Smooth muscle cell (in vitro differentiated cells): ENCODE measurements around the gene PHF20. TPM values are rescaled to one million over a fixed set of nuclear protein-coding genes. Genes with fewer than 3 reads are reported as not detected.

Experiments used
- DNase-seq: peaks from one replicate; lab custom pipeline; 2025; ENCODE audit not compliant: unreplicated experiment; lab: John Stamatoyannopoulos, UW
- H2AFZ ChIP-seq: fragments of 200-600 bp; sonication (generic); 2 replicates; pipeline ENCODE4 v1.6.0; 2016; ENCODE audit warnings: antibody characterized with exemption, low read depth, mild to moderate bottlenecking
- H3F3A ChIP-seq: fragments of 200-600 bp; sonication (generic); 2 replicates; pipeline ENCODE4 v1.6.0; 2017; ENCODE audit warnings: antibody characterized with exemption, low read depth
- H3K27ac ChIP-seq: fragments of 200-600 bp; sonication (generic); 2 replicates; pipeline ENCODE4 v1.5.1; 2016; ENCODE audit warnings: low read depth, mild to moderate bottlenecking
- H3K27me3 ChIP-seq: fragments of 200-600 bp; sonication (generic); 2 replicates; pipeline ENCODE4 v1.6.1; 2016; ENCODE audit warnings: low read depth, mild to moderate bottlenecking
- H3K36me3 ChIP-seq: fragments of 200-600 bp; sonication (generic); 2 replicates; pipeline ENCODE4 v1.5.1; 2016; ENCODE audit warnings: low read depth
- H3K4me1 ChIP-seq: fragments of 200-600 bp; sonication (generic); 2 replicates; pipeline ENCODE4 v1.5.1; 2016; ENCODE audit warnings: low read depth
- H3K4me2 ChIP-seq: fragments of 200-600 bp; sonication (generic); 2 replicates; pipeline ENCODE4 v1.6.0; 2016; ENCODE audit warnings: mild to moderate bottlenecking
- H3K4me3 ChIP-seq: fragments of 200-600 bp; sonication (generic); 2 replicates; pipeline ENCODE4 v1.5.1; 2016; ENCODE audit warnings: mild to moderate bottlenecking
- H3K79me2 ChIP-seq: fragments of 200-600 bp; sonication (generic); 2 replicates; pipeline ENCODE4 v1.6.0; 2016; ENCODE audit warnings: low read depth, mild to moderate bottlenecking
- H3K9ac ChIP-seq: fragments of 200-600 bp; sonication (generic); 2 replicates; pipeline ENCODE4 v1.6.0; 2016; ENCODE audit warnings: low read depth
- H3K9me3 ChIP-seq: fragments of 200-600 bp; sonication (generic); replicated peaks from 2 replicates; pipeline ENCODE4 v1.5.1; 2016; ENCODE audit warnings: low read depth
- H4K20me1 ChIP-seq: fragments of 200-600 bp; sonication (generic); 2 replicates; pipeline ENCODE4 v1.6.0; 2016; ENCODE audit warnings: low read depth
- WGBS: methylation state at CpG from one replicate; pipeline ENCODE4 v1.1.7; 2016; ENCODE audit warnings: low lambda C conversion rate; 5-methylcytosine and 5-hydroxymethylcytosine counted together
- polyA plus RNA-seq: library from polyadenylated mRNA; unstranded; fragments of >200 nt; fragmentation: Nextera tagmentation; extraction: Ambion mirVana; gene quantifications from 2 replicates; pipeline ENCODE4 v1.2.1, GENCODE V29; 2016
- total RNA-seq: library from RNA; depleted of rRNA; stranded (reverse); fragments of >200 nt; gene quantifications from 2 replicates; pipeline ENCODE4 v1.2.3, GENCODE V29; 2014
- TF ChIP-seq, protein P1 (sequence below): fragments of 200-600 bp; sonication (generic); IDR thresholded peaks from 2 replicates; pipeline ENCODE4 v1.5.1; 2017; ENCODE audit warnings: borderline replicate concordance, mild to moderate bottlenecking, antibody characterized with exemption; ENCODE audit not compliant: insufficient read depth, poor library complexity, severe bottlenecking

PHF20 gene
- total and polyA plus RNA-seq, 2 experiments from 2014 or later, result 23.3 to 27.4 TPM

DNA sequence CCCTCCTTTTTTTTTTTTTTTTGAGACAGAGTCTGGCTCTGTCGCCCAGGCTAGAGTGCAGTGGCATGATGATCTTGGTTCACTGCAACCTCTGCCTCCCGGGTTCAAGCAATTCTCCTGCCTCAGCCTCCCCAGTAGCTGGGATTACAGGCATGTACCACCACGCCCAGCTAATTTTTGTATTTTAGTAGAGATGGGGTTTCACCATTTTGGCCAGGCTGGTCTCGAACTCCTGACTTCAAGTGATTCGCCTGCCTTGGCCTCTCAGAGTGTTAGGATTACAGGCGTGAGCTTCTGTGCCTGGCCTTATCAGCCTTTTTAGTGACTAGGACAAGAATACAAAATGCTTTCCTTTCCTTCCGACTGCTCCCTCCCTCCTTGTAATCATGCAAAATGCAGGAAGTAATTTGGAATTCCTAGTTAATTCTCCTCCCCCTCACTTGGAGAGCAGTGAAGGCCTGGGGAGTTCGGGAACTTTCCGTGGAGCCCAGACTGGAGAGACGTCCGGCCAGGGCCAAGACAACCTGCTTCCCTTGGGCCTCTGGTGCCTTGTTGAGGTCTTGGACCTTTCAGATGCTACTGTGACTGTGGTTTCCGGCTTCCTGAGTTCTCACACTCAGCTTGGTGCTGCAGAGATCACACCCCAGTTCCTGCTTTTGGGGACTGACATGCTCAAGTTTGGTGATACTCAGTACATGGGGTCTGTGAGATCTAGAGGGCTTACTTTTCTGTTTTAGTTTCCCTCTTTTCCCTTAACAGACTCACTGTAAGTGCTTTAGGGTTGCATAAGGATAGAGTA is 3.9 kb upstream of the PHF20 start:
- 65% methylated on average over 12 of the region's 12 CpGs for WGBS
- Histone ChIP-seq H3K4me1 (peaks cover 9% of the 10 kb centered on the region), H3K36me3 (no peaks in the 10 kb centered on the region), H3K9me3 (no peaks in the 10 kb centered on the region), H4K20me1 (no peaks in the 10 kb centered on the region), H3K4me3 (no peak overlapping the region), H3K79me2 (peaks cover 6% of the 10 kb centered on the region), H3K27ac (peak overlapping the region; percentile 91), H3K9ac (no peak overlapping the region), H3K27me3 (no peaks in the 10 kb centered on the region), H3F3A (peaks cover 24% of the 10 kb centered on the region), H3K4me2 (no peak overlapping the region), H2AFZ (peak overlapping the region; percentile 41)
- TF ChIP-seq, protein P1, sequence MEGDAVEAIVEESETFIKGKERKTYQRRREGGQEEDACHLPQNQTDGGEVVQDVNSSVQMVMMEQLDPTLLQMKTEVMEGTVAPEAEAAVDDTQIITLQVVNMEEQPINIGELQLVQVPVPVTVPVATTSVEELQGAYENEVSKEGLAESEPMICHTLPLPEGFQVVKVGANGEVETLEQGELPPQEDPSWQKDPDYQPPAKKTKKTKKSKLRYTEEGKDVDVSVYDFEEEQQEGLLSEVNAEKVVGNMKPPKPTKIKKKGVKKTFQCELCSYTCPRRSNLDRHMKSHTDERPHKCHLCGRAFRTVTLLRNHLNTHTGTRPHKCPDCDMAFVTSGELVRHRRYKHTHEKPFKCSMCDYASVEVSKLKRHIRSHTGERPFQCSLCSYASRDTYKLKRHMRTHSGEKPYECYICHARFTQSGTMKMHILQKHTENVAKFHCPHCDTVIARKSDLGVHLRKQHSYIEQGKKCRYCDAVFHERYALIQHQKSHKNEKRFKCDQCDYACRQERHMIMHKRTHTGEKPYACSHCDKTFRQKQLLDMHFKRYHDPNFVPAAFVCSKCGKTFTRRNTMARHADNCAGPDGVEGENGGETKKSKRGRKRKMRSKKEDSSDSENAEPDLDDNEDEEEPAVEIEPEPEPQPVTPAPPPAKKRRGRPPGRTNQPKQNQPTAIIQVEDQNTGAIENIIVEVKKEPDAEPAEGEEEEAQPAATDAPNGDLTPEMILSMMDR, result no peak
- no peak for DNase-seq

DNA sequence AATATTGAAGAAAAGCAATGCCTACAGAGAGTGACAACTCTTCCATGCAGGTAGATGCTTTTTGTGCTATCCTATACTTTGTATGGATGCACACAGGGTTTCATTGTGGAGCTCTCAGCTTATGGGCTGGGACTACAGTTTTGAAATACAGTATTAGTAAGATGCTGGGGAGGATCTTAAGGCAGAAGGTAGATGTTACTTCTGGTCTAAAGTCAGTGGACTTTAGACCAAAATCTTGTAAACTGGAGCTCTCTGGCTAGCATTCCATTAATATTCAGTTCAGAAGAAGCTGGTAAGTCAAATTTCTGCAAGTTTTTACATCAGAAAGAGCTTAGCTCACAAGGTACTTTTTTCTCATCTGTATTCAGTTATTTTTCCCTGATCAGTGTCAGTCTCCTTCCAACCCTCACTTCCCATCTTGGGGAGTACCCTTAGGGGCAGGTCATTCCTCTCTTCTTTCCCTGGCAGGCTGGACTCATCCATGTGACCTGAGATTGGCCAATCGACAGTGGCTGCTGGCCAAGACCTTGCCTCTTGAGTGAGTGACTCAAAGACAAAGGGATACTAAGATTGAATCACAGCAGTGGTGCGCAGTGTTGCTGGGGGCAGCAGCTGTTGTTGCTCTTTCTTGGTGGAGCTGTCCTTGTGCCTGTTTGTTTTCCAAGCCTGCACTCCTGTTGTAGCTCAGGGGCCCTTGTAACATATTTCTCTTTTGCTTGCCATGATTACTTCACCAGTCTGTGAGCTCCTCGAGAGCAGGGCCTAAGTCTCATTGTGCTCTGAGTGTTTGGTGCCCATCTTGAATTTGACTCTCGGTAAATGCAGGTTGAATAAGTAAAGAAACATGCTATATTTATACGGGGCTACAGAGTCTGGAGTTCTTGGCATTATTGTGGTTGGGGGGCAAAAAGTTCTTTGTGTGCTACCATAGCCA is 2.8 kb upstream of the PHF20 start:
- no peaks in the 10 kb centered on the region for H3K9me3 ChIP-seq
- no peak overlapping the region for H3K4me3 ChIP-seq
- no peaks in the 10 kb centered on the region for H3K36me3 ChIP-seq
- no peaks in the 10 kb centered on the region for H4K20me1 ChIP-seq
- TF ChIP-seq, protein P1, result no peak
- H3K9ac ChIP-seq, result peak overlapping the region; percentile 58
- peak overlapping the region; percentile 93 for H2AFZ ChIP-seq
- H3K79me2 ChIP-seq, result peaks cover 17% of the 10 kb centered on the region
- peaks cover 19% of the 10 kb centered on the region for H3K4me1 ChIP-seq
- H3K27ac ChIP-seq, result peak overlapping the region; percentile 91
- DNase-seq, result peak; percentile 30
- 55% methylated on average over 5 of the region's 5 CpGs for WGBS
- H3F3A ChIP-seq, result peaks cover 24% of the 10 kb centered on the region
- no peaks in the 10 kb centered on the region for H3K27me3 ChIP-seq
- H3K4me2 ChIP-seq, result peak overlapping the region; percentile 36

DNA sequence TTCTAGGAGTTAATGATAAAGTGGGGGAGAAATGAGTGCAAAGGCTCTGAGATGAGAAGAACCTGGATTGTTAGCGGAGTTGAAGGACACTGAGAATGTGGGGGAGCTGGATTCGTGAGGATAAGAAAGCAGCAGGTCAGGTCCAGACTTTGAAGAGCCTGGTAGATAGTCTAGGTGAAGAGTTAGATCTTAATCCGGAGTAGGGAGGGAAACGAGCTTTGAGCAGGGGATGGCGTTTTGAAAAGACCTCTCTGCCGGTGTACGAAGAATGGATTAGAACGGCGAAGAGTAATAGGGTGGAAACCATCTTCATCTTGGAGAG is 487 bp upstream of the PHF20 start:
- peak overlapping the region; percentile 92 for H3K4me2 ChIP-seq
- peak overlapping the region; percentile 75 for H3K4me3 ChIP-seq
- no peaks in the 10 kb centered on the region for H3K36me3 ChIP-seq
- peaks cover 11% of the 10 kb centered on the region for H4K20me1 ChIP-seq
- peaks cover 24% of the 10 kb centered on the region for H3F3A ChIP-seq
- H3K4me1 ChIP-seq, result peaks cover 19% of the 10 kb centered on the region
- TF ChIP-seq, protein P1, result no peak
- H3K79me2 ChIP-seq, result peaks cover 40% of the 10 kb centered on the region
- H3K27me3 ChIP-seq, result no peaks in the 10 kb centered on the region
- H3K9ac ChIP-seq, result peak overlapping the region; percentile 46
- H3K27ac ChIP-seq, result peak overlapping the region; percentile 68
- no peak for DNase-seq
- 87% methylated on average over 9 of the region's 9 CpGs for WGBS
- H3K9me3 ChIP-seq, result no peaks in the 10 kb centered on the region
- peak overlapping the region; percentile 35 for H2AFZ ChIP-seq
